ENCODE data around the gene PARD6G.

The PARD6G gene

DNA sequence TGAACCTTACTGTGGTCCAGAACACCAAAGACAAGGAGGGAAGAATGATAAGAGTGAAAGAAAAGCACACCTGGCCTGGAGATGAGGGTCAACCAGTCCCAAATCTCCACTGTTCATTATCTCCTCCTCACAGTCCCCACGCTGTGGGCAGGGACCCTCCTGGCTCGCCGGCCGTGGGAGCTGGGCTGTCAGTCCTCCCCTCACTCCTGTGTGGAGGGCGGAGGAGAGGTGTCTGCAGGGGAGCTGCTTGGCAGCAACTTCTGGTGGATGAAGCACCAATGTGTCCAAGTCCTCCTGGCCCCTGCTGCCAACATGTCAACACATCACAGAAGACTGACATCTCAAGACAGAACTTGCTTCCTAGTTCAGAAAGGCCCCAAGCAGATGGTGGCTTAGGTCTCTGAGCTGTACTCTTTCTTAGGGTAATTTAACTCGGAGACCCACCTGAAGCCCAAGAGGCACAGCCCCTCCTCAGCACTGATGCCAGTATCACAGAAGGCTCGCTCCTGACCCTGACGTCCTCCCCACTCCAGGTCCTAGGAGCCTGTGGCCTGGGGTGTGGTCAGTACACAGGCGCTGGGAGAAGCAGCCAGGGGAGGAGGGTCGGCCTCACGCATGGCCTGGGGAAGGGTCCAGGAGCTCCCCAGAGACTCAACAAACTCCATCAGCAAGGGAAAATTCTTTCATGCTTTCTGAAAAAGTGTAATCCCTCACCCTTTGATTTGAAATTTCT, 54.5 kb downstream of the PARD6G start:
- DNase-seq (ENCODE audit: extremely low read depth in 1 of 2, low read depth in 1 of 2), result no peak

DNA sequence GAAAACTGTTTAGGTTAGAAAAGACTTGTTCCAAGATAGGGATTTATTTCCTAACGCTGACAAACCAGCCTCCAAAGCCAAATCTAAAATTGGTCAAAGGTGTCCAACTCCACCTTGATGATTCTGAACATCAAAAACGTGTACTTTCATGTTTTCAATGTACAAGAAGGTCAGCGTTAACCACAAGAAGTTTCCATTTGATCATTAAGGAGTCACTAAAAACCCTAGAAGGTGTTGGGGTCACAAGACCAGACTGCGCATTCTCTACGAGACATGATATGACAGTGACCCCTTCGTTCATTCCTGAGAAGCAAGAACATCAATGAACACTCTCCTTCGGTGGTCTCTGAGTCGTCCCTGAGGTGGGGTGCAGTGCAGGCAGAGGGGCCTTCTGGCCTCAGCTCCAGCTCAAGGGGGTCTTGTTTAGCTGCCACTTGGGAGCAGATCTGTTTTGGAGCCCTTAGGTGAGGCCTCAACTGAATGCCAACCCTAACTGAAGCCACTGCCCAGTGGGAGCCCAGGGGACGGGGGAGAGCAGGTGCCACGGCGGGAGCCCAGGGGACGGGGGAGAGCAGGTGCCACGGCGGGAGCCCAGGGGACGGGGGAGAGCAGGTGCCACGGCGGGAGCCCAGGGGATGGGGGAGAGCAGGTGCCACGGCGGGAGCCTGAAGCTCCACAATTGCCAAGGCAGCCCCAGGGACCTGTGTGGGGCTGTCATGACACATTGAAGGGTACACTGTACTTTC, 55.2 kb downstream of the PARD6G start:
- DNase-seq (ENCODE audit: extremely low read depth in 1 of 2, low read depth in 1 of 2), result no peak

DNA sequence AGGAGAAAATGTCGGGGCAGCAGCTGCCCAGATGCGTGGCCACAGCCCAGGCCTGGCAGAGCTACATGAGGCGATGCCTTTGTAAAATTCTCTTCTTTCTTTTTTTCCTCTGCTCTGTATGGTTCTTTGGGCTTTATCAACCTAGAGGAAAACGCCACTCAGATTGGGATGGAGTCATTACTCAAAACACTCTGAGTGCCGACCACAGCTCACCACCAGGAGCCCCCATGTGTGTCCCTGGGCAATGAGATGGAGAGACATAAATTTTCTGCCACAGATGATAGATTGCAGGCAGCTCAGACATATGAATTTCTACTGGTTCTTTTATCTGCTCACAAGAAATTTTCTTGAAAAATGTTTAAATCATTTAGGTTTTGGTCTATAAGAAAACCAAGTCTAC, 56.0 kb downstream of the PARD6G start:
- no peak for DNase-seq (ENCODE audit: extremely low read depth in 1 of 2, low read depth in 1 of 2)

DNA sequence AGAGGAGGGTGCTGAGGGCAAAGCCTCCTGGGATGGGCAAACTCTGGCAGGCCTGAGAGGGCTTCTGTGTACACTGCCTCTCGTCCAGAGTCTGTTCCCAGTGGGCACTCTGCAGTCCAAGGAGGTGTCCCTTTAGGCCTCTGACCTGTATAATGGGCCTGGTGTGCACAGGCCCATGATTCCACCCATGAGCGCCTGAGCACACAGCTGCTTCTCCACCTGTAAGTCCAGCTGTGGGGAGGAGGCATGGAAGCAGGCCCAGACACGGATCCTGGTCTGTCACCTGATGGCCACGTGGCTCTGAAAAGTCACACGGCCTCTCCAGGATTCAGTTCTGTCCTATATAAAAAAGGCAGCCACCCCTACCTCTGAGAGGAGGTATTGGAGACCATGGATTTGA, 57.0 kb downstream of the PARD6G start:
- DNase-seq (ENCODE audit: extremely low read depth in 1 of 2, low read depth in 1 of 2), result no peak

DNA sequence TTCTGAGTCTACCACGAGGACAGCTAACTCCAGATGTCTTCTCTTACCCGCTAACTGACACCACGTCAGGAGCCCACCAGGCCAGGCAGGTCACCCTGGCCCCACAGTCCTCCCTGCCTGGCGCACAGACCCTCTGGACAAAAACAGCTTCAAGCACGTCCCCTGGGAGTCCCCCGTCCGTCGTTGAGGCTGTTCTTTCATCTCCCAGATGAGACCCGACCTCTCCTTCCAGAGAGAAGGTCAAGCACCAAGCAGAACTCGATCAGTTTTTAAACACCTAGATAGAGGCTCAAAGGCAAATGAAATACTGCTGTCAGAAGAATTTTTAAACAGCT, 57.8 kb downstream of the PARD6G start:
- DNase-seq (ENCODE audit: extremely low read depth in 1 of 2, low read depth in 1 of 2), result no peak

DNA sequence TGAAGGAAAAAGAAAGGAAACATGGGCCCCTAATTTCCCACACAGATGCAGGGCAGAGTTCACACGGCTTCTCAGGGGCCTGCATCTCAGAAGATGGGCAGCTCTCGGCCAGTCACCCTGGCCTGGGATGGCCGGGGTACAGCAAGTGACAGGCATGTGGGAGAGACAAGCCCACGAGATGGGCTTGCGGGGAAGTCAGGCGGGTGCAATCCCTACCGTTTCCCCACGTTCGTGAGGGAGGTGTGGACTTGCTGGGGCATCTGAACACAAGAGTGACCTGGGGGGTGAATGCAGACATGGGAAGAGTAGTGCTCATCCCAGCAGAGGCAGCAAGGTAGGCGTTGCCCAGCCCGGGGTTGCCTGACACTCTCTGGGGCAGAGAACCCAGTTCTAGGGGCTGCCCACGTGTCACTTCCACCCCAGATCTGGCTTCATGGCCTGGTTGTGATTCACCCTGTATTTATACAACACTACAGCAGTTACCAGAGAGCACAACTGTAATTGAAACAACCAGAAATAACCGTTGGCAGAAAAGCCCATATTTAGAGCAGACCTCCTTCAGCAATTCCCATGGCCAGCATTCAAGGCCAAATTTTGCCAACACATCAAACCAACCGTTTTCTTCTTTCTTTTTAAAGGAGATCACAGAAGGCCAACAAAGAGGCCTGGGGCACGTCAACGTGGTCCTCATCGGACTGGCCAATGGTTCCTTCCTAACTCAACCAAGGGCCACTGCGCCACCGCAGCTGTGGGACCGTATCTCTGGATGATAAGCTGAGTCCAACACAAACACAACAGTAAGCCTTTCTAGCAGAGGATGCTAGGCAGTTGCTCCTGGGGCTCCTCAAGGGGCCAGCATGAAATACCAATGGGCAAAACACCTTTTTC, 58.4 kb downstream of the PARD6G start:
- DNase-seq (ENCODE audit: extremely low read depth in 1 of 2, low read depth in 1 of 2), result no peak

DNA sequence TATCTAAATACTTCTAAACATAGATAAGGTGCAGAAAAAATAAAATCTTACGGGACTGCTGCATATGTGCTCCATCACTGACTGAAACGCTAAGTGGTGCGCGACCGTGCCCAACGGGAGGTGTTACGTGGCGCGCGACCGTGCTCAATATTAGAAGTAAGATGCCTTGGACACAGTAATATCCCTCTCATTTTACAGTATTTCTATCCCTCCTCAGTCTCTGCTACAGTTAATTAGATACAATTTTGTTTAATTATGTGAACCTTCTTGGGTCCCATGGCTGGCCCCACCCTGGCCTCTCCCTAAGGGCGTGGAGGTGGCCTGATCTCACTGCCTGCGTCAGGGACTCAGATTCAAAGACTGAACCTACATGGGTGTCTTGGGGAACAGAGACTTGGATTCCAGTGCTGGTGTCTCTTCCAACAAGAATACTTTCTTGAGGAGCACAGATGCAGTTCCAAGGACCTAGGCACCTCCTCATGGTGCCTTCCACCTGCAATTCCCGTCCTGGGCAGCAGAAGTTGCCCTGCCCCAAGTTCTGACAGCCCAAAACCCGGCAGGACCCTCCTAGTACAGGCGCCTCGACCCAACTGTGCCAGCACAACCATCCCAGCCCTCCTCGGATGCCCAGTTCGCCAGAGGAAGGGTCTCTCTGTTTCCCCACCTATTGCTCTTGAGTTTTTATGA, 59.2 kb downstream of the PARD6G start:
- no peak for DNase-seq (ENCODE audit: extremely low read depth in 1 of 2, low read depth in 1 of 2)

DNA sequence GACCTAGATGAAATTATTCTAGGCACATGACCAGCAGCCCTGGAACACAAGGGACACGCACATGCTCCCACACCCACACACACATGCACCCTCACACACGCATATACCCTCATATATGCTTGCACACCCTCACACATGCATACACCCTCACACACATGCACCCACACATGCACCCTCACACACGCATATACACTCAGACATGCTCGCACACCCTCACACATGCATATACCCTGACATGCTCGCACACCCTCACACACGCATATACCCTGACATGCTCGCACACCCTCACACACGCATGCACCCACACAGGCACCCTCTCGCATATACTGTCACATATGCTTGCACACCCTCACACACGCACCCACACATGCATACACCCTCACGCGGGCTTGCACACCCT, 61.8 kb downstream of the PARD6G start:
- DNase-seq (ENCODE audit: extremely low read depth in 1 of 2, low read depth in 1 of 2), result no peak

DNA sequence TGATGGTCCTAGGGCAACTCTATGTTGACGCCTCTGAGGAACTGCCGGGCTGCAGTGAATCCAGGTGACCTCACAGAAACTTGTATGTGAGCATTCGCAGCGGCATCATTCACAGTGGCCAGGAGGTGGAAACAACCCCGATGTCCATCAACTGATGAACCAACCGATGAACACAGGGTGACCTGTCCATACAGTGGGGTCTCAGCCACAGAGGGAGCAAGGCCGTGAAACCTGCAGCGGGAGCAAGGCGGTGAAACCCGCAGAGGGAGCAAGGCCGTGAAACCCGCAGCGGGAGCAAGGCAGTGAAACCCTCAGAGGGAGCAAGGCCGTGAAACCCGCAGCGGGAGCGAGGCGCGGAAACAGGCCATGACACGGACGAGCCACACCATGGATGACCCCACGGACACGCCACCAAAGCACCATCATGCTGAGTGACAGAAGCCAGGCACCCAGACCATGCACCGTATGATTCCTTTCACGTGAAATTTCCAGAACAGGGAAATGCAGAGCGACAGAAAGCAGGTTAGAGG, 63.0 kb downstream of the PARD6G start:
- no peak for DNase-seq (ENCODE audit: extremely low read depth in 1 of 2, low read depth in 1 of 2)

DNA sequence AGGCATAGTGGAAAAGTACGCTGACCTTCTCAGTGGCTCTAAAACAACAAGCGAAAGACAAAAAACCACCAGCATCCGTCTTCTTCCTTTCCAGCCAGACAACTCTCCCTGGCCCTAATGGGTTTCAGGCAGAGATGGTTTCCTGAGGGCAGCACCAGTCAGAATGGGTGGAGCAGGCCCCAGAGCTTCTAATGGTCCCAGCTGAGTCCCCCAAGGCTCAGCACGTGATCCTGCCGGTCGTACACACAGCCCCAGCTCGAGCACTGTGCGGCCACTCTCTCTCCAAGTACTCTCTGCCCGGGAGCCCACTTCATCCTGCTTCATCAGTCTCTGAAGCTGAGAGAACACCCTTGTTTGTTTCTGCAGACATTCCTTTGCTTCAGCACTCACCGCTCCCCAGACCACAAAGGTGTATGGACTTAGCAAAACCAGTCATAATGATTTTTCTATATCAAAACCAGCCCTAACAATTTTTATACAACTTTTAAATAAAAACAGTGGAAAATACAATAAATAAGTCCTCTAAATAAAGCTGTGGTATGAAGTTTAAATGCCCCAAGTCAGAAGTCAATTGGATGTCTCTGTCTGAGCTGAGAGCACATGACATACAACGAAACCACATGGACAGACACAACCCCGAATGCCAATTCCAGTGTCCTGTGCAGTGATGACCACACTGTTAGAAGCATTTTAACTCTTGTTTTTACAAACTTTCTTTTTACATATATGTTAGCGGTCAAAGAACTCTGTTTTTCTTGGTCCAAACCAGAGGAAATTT, 63.9 kb downstream of the PARD6G start:
- DNase-seq (ENCODE audit: extremely low read depth in 1 of 2, low read depth in 1 of 2), result no peak

DNA sequence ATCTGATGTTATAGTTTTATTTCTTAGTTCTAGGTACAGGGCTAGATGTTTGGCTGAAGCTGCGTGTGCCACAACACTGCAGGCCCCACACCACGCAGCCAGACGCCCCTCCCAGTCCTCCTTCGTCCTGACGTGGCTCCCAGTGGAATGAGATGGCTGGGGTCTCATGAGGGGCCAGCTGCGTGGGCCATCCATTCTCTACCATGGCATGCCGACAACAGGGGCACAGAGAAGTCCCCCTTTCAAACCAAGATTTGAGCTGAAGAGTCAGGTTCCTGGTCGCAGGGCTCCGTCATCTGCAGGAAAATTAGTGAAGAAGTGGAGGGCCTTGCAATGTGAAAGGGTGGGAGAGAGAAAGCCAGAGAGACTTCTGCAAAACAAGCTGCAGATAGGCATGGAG, 64.5 kb downstream of the PARD6G start:
- no peak for DNase-seq (ENCODE audit: extremely low read depth in 1 of 2, low read depth in 1 of 2)

DNA sequence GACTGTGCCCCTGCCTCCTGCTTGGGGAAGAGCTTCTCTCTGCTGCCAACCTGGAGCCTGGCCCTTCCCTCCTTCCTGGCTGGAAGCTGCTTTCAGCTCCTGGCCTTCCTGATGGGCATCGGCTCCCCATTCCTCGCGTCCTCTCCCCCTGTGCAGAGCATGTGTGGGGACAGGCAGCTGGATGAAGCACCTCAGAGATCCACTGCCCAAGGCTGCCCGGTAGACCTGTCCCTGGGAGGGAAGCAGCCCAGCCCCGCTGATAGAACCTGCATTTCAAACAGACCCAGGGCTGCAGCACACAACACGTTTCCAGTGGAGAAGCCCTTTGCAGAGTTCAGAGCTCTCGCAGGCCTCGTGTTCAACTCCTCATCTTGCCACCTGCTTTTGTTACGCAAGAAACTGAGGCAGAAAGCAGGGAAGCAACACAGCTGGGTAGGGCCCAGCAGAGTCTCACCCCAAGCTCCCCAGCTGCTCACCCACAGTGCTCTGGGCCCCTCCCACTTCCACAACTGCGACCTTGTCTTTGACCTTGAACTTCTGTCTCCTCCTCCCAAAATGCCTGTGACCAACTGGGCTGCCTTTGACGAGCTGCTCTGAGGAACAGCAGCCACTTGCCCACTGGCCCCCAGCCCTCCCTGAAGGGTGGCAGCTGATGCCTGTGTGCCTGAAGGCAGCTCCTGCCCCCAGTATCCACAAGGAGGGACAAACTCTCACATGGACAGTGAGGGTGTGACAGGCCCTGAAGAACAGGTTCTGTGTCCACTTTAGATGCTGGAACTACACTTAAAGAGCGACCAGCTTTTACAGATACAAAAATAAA, 65.5 kb downstream of the PARD6G start:
- DNase-seq (ENCODE audit: extremely low read depth in 1 of 2, low read depth in 1 of 2), result no peak

DNA sequence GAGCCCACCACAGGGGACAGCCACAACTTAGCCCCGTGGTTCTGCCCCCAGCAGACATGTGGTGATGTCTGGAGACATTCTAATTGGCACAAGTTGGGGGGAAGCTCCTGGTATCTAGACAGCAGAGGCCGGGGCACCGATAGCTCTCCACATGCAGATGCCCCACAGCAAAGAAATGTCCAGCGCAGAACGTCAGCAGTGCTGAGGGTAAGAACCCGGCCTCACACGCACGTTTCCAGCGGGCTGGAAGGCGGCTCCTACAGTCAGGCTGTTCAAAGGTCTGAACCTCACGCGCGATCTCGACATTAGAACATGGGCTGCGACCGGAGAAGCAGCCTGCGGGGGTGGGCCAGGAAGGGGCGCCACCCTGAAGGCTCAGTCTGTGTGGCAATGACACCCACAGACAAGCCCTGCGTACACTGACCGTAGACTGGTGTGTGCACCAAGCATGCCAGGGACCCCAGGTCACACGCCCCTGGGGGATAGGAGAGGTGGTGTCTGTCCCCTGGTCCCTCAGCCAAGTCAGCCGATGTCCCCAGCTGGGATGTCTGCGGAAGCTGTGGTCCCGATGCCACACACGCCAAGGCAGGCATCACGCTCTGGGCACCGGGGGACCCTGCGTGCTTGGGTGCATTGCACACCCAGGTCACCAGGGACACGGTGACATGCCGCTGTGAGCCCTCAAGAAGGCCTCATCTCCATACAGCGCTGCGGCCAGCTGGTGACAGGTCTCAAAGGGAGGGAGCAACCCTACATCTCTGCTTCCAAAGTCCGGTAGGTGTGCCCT, 66.3 kb downstream of the PARD6G start:
- DNase-seq (ENCODE audit: extremely low read depth in 1 of 2, low read depth in 1 of 2), result no peak

DNA sequence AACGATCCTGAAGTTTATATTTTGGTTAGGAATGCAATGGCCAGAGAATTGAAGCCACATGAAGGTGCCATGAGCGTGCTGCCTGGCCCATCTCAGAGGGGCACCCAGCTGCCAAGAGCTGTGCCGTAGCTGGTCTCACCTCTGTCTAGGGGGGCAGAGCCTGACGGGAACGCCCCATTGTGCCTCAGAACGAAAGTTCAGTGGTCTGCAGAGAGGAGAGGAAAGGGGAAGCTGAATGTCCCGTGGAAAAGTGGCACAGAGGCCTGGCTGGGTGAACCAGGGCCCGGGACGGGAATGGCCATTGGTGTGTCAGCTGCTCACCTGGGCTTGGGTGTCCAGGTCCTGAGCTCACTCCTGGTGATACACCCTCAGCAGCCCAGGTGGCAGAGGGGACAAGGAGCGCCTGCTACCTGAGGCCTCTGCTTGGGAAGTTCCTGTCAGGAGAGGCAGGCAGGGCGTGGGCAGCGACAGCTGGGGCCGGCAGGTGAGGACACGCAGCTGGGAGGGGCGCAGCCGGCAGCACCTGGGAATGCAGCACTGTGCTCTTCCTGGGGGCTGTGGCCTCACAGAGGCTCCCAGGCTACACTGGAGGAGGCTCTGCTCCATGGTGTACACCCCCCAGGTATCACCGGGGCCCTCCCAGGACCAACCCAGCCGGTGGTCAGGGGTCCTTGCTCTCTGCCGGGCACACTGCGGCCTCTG, 67.3 kb downstream of the PARD6G start:
- no peak for DNase-seq (ENCODE audit: extremely low read depth in 1 of 2, low read depth in 1 of 2)

DNA sequence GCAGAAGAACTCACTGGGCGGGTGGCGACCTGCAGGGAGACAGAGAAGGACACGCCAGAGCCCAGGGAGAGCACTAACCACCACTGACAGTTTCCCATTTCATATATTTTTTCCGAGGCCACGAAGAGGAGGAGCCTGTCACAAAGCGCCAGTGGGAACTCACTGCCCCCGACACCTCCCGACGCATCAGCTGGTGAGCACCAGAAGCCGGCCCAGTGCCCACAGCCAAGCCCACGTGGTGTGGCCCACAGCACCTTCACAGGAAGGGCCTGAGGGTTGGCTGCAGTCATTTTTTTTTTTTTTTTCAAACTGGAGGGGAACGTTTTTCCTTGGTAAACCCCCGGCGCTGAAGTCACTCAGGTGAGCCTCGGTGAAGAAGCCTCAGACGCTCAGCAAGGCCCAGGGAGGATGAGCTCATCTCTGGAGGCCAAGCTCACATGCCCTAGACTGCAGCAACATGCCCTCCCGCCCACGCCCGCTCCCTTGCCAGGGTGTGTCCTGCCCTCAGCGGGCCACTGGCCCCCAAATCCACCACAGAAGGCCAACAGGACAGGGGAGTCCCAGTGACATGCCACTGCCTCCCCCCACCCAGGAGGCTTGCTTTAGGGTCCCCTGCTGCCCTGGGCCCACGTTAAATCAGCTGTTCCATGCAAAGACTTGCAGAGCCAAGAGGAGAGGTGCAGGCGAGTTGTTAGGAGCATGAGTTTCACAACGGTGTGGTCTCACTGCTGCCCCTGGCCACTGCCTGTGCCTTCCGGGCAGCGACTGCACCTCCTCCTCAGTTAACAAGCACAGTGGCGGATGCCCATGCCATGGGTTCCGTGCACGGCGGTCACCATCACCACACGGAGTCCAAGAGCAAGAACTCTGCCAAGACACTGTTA, 68.1 kb downstream of the PARD6G start:
- no peak for DNase-seq (ENCODE audit: extremely low read depth in 1 of 2, low read depth in 1 of 2)

DNA sequence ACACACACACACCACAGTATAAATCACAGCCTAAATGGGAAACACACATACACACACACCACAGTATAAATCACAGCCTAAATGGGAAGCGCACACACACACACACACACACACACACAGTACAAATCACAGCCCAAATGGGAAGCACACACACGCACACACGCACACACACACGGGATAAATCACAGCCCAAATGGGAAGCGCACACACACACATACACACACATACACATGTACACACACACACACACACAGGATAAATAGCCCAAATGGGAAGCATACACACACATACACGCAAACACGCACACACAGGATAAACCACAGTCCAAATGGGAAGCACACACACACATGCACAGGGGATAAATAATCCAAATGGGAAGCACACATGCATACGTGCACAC, 70.2 kb downstream of the PARD6G start:
- no peak for DNase-seq (ENCODE audit: extremely low read depth in 1 of 2, low read depth in 1 of 2)
